ENCODE data around the gene ANKRD40. TPM values are rescaled to one million over a fixed set of nuclear protein-coding genes. Genes with fewer than 3 reads are reported as not detected.

ANKRD40 gene
- total RNA-seq, 2 experiments from 2014 or later, result 31.1 to 34.2 TPM

DNA sequence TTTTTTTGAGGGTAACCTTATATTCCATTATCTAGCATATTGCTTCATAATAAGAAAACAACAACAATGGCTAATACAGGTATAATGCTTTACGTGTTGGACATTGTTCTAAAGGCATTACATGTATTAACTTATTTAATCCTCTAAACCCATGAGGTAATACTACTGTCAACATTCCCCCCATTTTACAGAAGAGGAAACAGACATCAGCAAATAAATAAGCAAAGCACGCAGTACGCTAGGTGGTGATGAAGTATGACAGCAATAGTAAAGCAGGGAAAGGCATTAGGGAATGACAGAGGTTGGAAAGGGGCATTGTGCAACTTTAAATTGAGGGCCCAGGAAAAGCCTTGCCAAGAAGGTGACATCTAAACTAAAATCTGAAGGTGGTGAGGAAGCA, 4.6 kb downstream of the ANKRD40 start:
- no peak overlapping the region for H3K4me3 Mint-ChIP-seq
- ChIA-PET POLR2A (no interaction called here), CTCF (interaction anchor here (0.5 to 0.6 kb wide), 2 partner anchors 199 to 1737 kb away, joined by 3 read pairs; no protein-coding TSS in a partner anchor)
- H3K9me3 Mint-ChIP-seq, result no peaks in the 10 kb centered on the region
- no peak for DNase-seq
- no peaks in the 10 kb centered on the region for H3K27me3 Mint-ChIP-seq
- peaks cover 49% of the 10 kb centered on the region for H3K4me1 Mint-ChIP-seq
- H3K27ac Mint-ChIP-seq, result peak overlapping the region; percentile 26
- H3K36me3 Mint-ChIP-seq (ENCODE audit: low read depth), result peaks cover 36% of the 10 kb centered on the region

DNA sequence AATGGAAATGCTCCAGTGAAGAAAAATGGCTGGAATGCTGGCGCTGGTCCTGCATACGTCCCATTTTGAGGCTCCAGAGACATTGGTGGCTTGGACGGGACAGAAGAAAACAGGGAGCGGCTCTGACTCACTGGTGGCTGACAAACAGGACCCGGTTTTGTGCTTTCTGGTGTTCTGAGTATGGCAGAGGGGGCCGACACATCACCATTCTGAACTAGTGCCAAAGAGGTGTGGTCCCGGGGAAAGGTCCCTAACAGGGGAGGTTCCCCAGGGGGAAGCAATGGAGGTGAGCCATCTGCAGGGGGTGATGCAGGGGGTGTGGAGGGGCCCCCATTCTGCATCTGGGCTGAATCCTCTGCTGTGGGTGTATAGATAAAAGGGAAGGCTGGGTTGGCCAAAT, 8.3 kb downstream of the ANKRD40 start:
- no peaks in the 10 kb centered on the region for H3K27me3 Mint-ChIP-seq
- no peak for DNase-seq
- no peak overlapping the region for H3K27ac Mint-ChIP-seq
- H3K36me3 Mint-ChIP-seq (ENCODE audit: low read depth), result peaks cover 51% of the 10 kb centered on the region
- POLR2A ChIA-PET, result no interaction called here
- CTCF ChIA-PET, result interaction anchor here (0.7 kb wide), 1 partner anchor 73 kb away, joined by 3 read pairs; no protein-coding TSS in a partner anchor
- no peaks in the 10 kb centered on the region for H3K9me3 Mint-ChIP-seq
- no peak overlapping the region for H3K4me3 Mint-ChIP-seq
- H3K4me1 Mint-ChIP-seq, result peaks cover 39% of the 10 kb centered on the region

DNA sequence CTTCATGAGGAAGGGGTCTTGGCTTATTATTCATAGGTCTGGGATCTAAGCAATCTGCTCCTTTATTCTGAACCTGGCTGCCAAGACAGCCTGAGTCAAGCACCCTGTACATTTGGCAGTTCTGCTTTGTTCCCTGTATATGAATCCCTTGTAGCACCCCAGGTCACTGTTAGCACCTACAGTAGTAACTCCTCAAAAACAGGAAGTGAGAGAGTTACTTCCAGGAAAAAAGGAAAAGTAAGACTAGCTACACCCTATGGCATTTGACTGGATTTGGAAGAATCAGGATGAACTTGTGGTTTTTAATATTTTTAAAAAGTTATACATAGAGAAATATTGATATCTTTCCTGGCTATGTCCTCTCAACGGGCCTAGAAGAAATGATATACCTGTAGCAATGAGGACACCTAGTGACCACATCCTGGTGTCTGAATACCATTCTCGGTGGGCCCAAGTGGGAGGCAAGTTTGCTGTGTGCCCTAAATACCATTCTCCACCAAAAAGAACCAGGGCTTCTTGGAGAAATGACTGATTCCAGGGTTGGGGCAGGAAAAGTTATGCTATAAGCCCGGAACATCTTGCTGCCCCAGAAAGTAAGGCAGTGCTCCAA, 9.9 kb downstream of the ANKRD40 start:
- DNase-seq, result no peak

DNA sequence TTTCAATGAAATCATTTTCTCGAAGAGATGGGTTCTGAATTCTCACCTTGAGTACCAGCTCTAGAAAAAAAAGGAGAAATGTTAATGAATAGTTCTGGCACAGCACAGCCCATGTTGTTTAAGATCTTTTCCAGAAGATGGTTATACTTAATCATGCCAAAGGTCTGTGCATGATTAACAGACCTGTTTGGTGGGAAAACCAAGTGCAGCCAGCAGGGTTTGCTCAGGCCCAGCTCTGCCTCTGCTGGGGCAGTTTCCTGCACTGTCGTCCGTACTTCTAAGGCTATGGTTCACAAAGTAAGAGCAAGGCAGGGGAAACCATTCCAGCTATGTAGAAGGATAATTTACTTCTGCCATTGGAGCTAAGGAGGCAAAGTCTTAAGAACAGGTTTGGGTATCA, 10.7 kb downstream of the ANKRD40 start:
- H3K36me3 Mint-ChIP-seq (ENCODE audit: low read depth), result peaks cover 49% of the 10 kb centered on the region
- H3K4me1 Mint-ChIP-seq, result peaks cover 23% of the 10 kb centered on the region
- H3K27ac Mint-ChIP-seq, result peak overlapping the region; percentile 44
- POLR2A ChIA-PET, result no interaction called here
- no peak overlapping the region for H3K4me3 Mint-ChIP-seq
- H3K27me3 Mint-ChIP-seq, result no peaks in the 10 kb centered on the region
- DNase-seq, result no peak
- H3K9me3 Mint-ChIP-seq, result no peaks in the 10 kb centered on the region
- CTCF ChIA-PET, result interaction anchor here (0.8 to 1.6 kb wide), 6 partner anchors 10 to 218 kb away, joined by 3 to 5 read pairs (median 4); no protein-coding TSS in a partner anchor

More for the DNA sequence above, 9.9 kb downstream of the ANKRD40 start:
- peaks cover 26% of the 10 kb centered on the region for H3K4me1 Mint-ChIP-seq
- H3K9me3 Mint-ChIP-seq, result no peaks in the 10 kb centered on the region
- no peak overlapping the region for H3K4me3 Mint-ChIP-seq
- H3K36me3 Mint-ChIP-seq (ENCODE audit: low read depth), result peaks cover 49% of the 10 kb centered on the region
- ChIA-PET CTCF (interaction anchor here (0.6 to 1.3 kb wide), 5 partner anchors 9 to 216 kb away, joined by 3 to 5 read pairs (median 4); no protein-coding TSS in a partner anchor), POLR2A (no interaction called here)
- H3K27ac Mint-ChIP-seq, result no peak overlapping the region
- no peaks in the 10 kb centered on the region for H3K27me3 Mint-ChIP-seq

DNA sequence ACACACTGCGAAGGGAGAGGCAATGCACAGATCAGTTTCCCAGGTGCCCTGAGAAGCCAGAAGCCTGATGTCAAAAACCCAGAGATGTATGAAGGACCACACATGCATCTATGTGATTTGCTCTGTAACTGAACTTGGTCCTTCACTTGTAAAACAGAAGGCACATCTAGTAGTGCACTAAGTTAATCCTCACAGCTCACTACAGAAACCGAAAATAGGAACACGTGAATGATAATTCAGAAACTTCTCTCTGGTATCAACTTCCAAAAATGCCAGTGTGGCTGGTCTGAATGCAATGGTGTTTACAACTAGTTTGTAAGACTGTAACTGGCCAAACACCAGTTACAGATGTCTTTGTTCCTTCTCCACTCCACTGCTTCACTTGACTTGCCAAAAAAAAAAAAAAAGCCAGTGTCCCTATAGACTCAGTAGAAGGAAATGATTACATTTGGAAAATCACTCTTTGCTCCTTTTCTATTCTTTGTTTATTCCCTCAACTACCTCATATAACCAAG, 11.3 kb downstream of the ANKRD40 start:
- Mint-ChIP-seq H3K4me3 (no peak overlapping the region), H3K27ac (no peak overlapping the region), H3K9me3 (no peaks in the 10 kb centered on the region), H3K4me1 (peaks cover 21% of the 10 kb centered on the region), H3K27me3 (no peaks in the 10 kb centered on the region), H3K36me3 (ENCODE audit: low read depth) (peaks cover 47% of the 10 kb centered on the region)
- no peak for DNase-seq
- CTCF ChIA-PET, result interaction anchor here (0.6 to 1.6 kb wide), 6 partner anchors 11 to 217 kb away, joined by 3 to 6 read pairs (median 4); no protein-coding TSS in a partner anchor
- POLR2A ChIA-PET, result no interaction called here

DNA sequence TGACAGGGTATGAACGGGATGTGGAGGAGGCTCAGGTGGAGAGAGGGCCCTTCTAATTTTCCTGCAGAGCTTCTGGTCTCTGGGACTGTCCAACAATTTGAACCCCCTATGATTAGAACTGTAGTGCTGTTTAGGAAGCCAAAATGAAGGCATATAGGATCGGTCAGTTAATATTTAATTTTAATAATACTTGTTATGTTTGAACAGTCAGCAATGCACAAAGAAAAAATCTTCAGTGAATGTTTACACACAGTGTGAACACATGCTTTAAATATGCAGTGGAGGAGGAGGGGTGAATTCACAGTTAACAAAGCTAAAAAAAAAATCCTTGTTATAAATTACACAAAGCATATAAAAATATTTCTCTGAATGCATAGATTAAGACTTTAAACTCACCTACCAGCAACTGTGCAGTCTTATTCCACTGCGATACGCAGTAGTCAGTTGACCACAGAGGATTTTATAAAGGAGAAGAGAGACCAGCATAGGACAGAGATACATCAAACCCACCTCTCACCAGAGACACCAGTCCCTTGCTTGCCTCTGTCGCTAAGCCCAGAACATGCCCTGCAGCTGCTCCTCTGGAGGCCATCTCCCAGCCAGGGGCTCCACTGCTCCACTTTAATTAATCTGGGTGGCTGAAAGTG, 14.6 kb downstream of the ANKRD40 start:
- POLR2A ChIA-PET, result no interaction called here
- H3K27me3 Mint-ChIP-seq, result no peaks in the 10 kb centered on the region
- CTCF ChIA-PET, result interaction anchor here (0.6 to 2.0 kb wide), 2 partner anchors 12 to 63 kb away, joined by 5 to 6 read pairs; no protein-coding TSS in a partner anchor
- H3K9me3 Mint-ChIP-seq, result no peaks in the 10 kb centered on the region
- peaks cover 14% of the 10 kb centered on the region for H3K4me1 Mint-ChIP-seq
- DNase-seq, result no peak
- H3K36me3 Mint-ChIP-seq (ENCODE audit: low read depth), result peaks cover 32% of the 10 kb centered on the region
- H3K4me3 Mint-ChIP-seq, result no peak overlapping the region
- H3K27ac Mint-ChIP-seq, result no peak overlapping the region

DNA sequence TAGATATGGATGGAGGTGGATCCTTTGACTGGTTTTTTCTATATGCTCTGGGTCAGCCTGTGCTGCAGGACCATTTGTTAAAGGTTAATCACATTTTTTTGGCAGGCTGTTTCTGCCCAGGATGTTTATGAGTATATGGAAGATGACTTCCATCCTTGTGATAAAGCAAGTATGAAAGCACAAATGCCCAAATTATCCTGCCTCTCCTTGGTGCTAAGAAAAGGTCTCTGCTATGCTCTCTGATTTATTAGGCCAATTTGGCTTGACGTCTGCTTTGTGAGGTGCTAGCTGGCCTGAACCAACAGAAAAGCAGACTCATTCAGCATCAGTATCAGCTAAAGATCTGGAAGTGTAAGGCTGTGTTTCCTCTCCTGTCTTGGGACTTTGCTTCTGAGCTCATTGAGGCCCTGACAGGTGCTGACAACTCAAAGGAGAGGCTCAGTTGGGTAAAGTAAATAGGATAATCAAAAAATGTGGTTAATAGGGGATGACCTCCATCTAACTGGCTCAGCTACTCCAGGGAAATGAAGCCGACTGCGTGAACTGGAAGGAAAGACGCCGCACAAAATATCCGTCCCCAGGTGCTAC, 15.2 kb downstream of the ANKRD40 start:
- Mint-ChIP-seq H3K27ac (no peak overlapping the region), H3K4me3 (no peak overlapping the region), H3K4me1 (peaks cover 8% of the 10 kb centered on the region), H3K27me3 (no peaks in the 10 kb centered on the region), H3K9me3 (no peaks in the 10 kb centered on the region), H3K36me3 (ENCODE audit: low read depth) (peaks cover 30% of the 10 kb centered on the region)
- DNase-seq, result no peak
- ChIA-PET CTCF (no interaction called here), POLR2A (no interaction called here)

DNA sequence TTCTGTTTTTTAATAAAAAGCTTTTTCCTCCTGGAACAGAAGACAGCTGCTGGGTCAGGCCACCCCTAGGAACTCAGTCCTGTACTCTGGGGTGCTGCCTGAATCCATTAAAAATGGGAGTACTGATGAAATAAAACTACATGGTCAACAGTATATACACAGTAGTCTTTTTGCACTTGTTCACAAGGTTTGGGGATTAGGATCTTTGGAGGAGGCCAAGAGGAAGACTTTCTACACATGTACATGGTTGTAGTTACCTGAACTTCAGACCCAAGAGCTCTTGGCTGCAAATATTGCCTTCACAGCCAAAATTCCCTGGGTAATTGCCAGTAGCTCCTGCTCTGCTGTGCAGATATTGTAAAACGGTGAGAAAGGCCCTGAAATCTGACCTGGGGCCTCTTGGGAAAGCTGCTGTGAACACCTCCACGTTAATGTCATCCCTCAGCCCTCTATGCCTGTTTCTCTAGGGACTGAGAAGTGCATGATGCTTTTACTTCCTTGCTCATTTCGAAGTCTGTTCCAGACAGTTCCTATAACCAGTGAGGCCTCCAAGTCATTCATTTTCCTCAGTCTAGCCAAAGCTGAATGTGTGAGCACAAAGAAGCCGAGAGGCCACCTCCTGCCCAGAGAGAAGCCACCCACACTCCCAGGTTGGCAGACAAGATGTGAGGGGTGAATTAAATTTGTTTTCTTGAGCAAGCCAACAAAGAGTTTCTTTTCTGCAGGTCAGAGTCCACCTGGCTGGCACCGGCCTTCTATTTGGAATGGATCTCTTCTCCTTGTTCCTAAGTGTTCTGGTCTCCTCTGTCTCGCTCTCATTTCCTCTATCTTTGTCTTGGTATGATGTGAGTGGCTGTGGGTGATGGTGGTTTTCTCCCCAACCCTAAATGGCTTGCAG, 15.9 kb downstream of the ANKRD40 start:
- Mint-ChIP-seq H3K4me3 (no peak overlapping the region), H3K9me3 (no peaks in the 10 kb centered on the region), H3K36me3 (ENCODE audit: low read depth) (peaks cover 22% of the 10 kb centered on the region), H3K27ac (no peak overlapping the region), H3K27me3 (no peaks in the 10 kb centered on the region), H3K4me1 (peaks cover under 1% of the 10 kb centered on the region)
- POLR2A ChIA-PET, result interaction anchor here (0.6 kb wide), 1 partner anchor 393 kb away, joined by 5 read pairs; no protein-coding TSS in a partner anchor
- no peak for DNase-seq
- CTCF ChIA-PET, result interaction anchor here (0.8 to 1.5 kb wide), 2 partner anchors 12 to 61 kb away, joined by 3 read pairs; no protein-coding TSS in a partner anchor

DNA sequence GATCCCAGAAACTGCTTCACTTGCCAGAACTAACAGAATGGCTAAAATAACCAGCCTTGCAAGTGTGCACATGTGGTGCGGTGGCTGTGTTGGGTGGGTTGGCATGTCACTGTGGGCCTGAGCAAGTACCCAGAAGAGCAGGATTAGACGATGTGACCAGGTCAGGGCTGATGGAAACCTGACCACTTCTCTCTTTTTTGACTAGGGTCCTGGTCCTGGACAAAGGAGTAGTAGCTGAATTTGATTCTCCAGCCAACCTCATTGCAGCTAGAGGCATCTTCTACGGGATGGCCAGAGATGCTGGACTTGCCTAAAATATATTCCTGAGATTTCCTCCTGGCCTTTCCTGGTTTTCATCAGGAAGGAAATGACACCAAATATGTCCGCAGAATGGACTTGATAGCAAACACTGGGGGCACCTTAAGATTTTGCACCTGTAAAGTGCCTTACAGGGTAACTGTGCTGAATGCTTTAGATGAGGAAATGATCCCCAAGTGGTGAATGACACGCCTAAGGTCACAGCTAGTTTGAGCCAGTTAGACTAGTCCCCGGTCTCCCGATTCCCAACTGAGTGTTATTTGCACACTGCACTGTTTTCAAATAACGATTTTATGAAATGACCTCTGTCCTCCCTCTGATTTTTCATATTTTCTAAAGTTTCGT, 16.7 kb downstream of the ANKRD40 start:
- CTCF ChIA-PET, result interaction anchor here (0.8 to 1.5 kb wide), 2 partner anchors 11 to 61 kb away, joined by 3 read pairs; no protein-coding TSS in a partner anchor
- DNase-seq, result no peak
- no peaks in the 10 kb centered on the region for H3K27me3 Mint-ChIP-seq
- H3K36me3 Mint-ChIP-seq (ENCODE audit: low read depth), result peaks cover 15% of the 10 kb centered on the region
- H3K27ac Mint-ChIP-seq, result no peak overlapping the region
- H3K4me1 Mint-ChIP-seq, result no peaks in the 10 kb centered on the region
- no peak overlapping the region for H3K4me3 Mint-ChIP-seq
- POLR2A ChIA-PET, result interaction anchor here (0.6 kb wide), 1 partner anchor 393 kb away, joined by 5 read pairs; no protein-coding TSS in a partner anchor
- H3K9me3 Mint-ChIP-seq, result no peaks in the 10 kb centered on the region

DNA sequence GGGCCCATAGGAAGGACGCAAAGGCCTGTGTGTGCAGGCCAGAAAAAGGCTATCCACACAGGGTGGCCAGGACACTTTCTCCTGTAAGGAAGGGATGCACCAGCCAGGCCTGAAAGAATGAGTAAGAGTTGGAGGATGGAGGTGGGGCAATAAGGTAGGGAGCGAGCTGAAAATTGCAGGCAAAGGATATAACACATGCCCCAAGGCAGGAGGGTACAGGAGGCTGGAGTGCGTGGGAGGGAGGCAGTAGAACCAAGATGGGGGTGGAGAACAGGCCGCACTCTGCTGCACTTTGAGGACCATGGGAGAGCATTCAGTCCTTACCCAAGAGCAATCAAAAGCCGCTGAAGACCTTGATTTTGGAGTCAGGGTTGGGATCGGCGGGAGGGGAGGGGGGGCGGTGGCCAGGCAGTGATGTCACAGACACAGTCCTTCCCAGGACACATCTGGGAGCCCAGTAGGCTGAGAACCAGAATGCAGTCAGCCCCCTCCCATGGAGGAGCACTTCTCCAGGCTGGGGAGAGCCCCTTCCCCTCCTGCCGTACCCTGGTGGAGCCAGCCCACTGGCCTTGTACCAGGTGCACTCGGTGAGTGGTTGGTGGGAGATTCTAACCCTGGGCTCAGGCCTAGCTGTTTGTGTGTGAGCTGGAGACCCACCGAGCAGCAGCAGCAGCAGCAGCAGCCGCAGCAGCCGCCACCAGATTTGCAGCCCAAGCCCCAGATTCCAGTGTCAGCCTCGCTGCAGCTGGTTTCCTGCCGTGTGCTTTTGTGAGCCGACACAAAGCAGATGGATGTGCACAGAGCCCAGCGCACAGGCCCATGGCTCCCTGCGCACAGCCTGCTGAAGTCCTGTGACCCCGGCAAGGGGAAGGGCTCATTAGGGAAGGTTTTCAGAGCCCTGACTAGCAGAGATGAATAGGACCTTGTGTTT, 17.5 kb downstream of the ANKRD40 start:
- H3K9me3 Mint-ChIP-seq, result no peaks in the 10 kb centered on the region
- POLR2A ChIA-PET, result no interaction called here
- H3K4me3 Mint-ChIP-seq, result no peak overlapping the region
- H3K27me3 Mint-ChIP-seq, result no peaks in the 10 kb centered on the region
- no peak overlapping the region for H3K27ac Mint-ChIP-seq
- H3K36me3 Mint-ChIP-seq (ENCODE audit: low read depth), result peaks cover 9% of the 10 kb centered on the region
- H3K4me1 Mint-ChIP-seq, result no peaks in the 10 kb centered on the region
- CTCF ChIA-PET, result interaction anchor here (1.5 kb wide), 1 partner anchor 60 kb away, joined by 3 read pairs; no protein-coding TSS in a partner anchor
- DNase-seq, result no peak

DNA sequence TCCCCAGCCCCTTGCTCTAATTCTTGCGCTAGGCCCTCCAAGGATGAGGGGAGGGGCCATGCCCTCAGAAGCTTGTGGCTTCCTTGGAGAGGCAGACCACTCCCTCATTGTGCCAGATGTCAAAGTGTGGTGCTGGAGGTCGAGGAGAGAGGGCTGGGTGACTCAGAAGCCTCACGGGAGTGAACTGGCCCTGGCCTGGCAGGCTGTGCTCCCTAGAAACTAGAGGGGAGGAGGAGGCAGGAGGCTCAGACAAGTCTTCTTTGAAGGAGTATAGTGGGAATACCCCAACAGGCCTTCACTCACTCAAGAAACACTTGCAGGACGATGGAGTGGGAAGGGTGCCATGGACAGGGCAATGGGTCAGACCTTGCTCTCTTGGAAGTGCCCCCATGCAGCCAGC, 18.5 kb downstream of the ANKRD40 start:
- Mint-ChIP-seq H3K9me3 (no peaks in the 10 kb centered on the region), H3K27me3 (no peaks in the 10 kb centered on the region), H3K36me3 (ENCODE audit: low read depth) (peaks cover 5% of the 10 kb centered on the region), H3K4me1 (no peaks in the 10 kb centered on the region), H3K4me3 (no peak overlapping the region), H3K27ac (no peak overlapping the region)
- CTCF ChIA-PET, result no interaction called here
- POLR2A ChIA-PET, result no interaction called here
- no peak for DNase-seq
